ENCODE data around the gene AFTPH.

Gene AFTPH

DNA sequence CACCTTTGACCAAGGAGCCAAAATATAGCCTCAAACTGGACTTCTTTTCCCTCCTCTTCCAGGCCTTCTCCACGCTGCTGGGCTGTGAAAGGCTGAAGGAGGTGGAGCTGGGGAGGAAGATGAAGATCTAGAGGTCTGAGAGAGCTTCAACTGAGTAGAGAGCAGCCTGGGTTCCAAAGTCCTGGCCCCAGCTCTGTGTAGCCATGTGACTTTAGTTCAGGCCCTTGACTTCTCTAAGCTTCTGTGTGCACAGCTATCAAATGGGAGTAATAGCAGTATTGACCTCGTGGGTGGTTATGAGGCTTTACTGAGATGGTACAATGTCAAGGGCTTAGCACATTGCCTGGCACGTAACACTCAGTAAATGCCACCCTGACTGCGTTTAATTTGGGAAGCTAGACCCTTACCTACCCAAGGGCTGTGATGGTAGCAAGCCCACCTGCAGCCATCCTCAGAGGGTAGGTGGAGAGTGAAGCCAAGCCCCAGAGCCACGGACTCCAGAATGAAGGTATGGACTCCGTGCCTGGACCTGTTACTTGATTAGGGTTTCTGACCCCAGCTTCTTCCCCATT is 91.2 kb downstream of the AFTPH start:
- no peak for DNase-seq

DNA sequence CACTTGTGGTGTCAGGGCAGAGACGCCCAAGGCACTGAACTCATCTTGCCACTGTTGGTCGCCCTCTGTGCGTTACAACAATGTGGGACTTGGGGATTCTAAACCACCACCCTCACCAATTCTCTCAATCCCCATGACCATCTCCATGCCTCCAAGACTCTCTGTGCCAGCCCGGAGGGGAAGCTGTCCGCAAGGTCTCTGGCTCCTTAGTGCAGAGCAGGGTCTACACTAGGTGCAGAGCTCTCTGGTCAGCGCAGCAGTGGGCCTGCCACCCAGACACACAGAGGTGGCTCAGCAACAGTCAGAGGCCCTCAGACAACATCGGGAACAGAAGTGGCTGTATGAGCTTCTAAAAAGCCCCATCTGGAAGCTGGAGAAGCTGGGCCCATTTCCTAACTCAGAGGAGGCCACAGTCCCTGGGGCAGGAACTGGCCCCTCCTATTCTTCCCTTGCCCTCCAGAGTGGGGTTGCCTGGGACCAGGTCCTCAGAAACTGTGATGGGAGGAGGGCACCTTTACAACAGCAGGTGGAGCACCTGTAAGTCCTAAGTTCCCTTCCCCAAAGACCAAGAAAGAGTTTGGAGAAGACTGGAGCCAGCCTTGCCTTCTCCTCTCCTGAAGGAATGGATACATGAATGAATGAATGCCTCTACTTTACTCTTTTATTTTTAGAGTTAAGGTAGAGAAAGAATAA is 91.9 kb downstream of the AFTPH start:
- no peak for DNase-seq

DNA sequence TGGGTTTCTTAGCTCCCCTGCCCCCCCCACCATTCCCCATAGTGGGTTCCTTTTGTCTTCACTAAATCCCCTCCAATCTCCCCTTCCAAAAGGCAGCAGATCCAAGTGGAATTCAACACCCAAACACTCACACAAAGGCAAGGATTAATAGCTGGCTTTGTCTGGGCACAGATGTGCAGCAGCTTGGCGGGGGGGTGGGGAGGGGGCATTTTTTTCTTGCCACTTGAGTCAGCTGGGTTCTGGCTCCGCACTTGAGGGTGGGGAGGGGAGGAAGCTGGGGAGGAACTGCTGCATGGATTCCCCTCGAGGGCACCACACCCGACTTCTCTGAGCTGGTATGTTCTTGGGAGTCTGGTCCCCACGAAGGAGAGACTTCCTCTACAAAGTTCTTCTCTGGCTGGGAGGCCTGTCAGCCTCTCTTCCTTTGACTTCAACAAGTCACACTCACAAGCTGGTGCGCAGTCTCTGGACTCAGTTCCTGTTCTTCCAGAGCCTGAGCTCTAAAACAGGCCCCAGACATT is 93.6 kb downstream of the AFTPH start:
- DNase-seq = no peak

DNA sequence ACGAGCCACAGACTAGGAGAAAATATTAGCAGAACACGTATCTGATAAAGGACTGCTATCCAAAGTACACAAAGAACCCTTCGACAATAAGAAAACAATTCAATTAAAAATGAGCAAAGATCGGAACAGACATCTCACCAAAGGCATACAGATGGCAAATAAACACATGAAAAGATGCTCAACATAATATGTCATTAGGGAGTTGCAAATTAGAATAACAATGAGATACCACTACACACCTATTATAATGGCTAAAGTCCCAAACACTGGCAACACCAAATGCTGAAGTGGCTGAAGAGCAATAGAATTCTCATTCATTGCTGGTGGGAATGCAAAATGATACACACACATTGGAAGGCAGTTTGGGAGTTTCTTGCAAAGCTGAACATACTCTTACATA is 96.5 kb downstream of the AFTPH start:
- DNase-seq = no peak

DNA sequence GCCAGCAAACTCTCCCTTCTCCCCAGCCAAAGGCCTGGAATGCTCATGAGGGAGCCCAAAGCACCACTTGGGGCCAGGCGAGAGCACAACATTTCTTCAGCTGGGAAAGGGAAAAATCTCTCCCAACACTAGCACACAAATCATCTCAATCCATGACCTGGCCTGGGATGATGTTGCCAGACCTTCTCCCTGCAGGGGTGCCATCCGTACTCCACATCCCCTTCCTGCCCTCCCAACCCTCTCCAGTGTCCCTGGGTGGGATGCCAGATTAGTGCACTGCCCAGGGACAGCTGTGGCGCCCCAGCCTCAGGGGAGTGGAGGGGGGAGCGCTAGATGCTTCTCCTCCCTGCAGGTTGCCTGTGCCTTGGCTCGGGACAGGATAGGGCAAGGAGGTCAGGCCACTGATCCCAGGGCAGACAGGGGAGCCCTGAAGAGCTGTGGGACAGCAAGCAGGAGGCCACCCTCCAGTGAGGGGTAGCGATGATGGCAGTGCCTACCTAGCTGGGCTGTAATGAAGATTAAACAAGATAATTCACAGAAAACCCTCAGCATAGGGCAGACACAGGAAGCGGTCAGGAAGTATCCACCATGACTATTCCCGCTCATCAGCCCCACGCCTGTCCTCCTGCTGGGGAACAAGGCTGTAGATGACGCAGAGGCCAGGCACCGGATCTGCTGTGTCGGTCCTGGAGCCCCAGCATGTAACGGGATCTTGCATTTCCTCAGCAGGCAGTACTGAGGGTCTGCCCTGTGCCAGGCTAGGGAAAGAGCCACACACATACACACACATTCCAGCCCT is 98.5 kb downstream of the AFTPH start:
- DNase-seq = no peak

DNA sequence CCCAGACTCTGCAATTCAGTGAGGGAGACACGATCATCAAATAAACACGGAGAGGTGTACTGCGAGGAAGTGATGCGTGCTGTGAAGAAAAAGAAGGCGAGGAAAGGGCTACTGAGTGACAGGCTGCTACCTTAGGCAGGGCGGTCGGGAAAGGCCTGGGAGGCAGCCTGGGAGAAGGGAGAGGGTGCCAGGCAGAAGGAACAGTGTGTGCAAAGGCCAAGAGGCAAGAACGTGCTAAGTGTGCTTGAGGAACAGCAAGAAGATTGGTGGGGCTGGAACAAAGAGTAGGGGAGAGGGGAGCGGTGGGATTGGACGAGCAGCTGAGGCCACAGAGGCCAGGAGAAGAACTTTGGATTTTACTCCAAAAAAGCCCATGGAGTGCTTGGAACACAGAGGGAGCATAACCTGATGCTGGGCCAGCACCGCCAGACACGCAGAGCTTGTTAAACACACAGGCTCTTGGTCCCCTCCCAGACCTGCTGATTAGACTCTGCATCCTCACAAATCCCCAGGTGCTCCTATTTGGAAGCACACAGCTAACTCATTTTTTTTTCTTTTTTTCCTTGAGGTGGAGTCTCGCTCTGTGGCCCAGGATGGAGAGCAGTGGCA is 99.2 kb downstream of the AFTPH start:
- no peak for DNase-seq

DNA sequence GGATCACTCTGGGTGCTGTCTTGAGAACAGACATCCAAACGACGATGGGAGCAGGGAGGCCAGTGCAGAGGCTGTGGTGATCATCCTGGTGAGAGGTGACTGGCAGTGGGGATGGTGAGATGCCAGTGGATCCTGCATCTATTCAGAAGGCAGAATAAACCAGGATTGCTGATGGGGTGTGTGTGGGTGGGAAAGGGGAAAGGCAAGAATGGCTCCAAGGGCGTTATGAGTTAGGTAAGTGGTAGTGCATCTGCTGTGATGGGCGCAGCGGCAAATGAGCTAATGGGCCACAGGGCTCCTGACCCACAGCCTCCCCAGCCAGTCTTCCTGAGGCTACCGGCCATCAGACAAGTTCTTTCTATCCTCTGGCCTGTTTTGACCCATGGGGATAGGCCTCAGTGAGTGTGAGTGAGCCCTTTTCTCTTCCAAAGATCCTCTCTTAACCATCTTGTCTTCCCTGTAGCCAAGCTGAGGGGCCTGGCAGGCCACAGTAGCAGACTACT is 100.0 kb downstream of the AFTPH start:
- no peak for DNase-seq

DNA sequence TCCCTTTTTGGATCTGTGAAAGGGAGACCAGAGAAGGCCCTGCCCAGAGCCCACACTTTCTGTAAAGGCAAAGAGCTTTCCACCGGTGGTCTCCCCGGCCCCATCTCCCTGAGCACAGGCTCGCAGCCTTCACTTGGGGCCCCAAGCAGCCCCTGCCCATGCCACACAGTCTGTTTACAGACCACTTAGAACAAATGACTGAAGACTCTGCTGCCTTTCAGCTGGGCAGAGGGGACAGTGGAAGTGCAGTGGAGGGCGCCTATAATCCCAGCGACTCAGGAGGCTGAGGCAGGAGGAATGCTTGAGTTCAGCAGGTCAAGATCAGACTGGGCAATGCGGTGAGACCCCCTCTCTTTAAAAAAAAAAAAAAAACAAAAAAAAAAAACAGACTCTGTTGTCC is 100.7 kb downstream of the AFTPH start:
- no peak for DNase-seq

DNA sequence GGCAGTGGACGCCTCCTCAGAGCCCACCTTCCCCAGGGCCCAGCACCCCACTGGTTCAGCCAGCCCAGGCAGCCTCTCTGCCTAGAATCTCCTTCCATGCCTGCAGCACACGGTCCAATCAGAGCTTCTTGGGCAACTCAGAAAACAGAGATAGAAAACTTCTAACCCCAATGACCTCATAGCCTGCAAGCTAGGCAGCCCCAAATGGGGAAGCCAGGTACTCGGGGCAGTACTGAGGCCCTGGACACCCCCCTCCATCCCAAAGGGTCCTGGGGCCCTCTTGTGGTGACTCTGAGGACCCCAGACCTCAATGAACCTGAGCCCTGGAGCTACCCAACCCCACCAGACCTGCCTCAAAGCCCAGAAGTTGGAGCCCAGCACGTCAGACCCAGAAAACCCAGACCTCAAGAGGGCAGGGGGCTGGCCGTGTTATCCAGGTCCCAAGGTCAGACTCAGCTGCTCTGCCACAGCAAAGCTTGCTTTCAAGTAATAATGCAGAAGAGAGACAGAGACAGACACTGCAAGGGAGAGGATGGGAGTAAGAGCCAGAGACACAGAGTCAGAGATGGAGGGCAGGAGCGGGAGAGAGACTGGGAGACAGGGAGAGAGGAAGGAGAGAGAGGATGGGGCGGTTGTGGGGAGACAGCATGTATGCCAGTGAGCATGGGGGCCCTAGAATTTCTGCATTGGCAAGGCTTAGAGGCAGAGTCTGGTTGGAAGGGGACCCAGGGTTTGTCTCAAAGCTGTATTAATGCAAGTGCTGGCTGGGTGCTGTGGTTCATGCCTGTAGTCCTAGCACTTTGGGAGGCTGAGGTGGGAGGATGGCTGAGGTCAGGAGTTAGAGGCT is 101.4 kb downstream of the AFTPH start:
- DNase-seq = no peak

DNA sequence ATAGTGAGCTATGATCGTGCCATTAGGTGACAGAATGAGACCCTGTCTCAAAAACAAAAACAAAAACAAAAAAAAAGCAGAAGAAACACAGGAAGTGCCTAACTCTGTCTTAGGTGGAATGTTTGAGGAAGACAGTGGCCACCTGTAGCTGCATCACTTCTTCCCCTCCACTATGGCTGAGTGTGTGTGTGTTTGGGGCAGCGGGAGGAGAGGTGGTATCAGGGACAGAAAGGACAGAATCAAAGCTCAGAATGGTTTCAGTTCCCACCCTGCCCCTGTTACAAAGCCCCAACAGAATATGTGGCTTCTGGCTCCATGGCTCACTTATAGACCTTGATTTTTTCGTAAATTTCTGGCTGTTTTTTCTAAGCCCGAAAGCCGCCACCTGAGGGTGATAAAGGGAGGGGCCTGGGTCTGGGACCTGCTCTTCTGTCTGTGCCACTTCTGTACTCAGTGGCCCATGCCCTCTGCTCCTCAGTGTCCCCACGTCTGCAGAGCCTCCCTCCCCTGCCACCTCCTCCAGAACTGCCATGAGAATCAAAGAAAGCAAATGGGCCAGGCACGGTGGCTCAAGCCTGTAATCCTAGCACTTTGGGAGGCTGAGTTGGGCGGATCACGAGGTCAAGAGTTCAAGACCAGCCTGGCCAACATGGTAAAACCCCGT is 102.2 kb downstream of the AFTPH start:
- DNase-seq = no peak

DNA sequence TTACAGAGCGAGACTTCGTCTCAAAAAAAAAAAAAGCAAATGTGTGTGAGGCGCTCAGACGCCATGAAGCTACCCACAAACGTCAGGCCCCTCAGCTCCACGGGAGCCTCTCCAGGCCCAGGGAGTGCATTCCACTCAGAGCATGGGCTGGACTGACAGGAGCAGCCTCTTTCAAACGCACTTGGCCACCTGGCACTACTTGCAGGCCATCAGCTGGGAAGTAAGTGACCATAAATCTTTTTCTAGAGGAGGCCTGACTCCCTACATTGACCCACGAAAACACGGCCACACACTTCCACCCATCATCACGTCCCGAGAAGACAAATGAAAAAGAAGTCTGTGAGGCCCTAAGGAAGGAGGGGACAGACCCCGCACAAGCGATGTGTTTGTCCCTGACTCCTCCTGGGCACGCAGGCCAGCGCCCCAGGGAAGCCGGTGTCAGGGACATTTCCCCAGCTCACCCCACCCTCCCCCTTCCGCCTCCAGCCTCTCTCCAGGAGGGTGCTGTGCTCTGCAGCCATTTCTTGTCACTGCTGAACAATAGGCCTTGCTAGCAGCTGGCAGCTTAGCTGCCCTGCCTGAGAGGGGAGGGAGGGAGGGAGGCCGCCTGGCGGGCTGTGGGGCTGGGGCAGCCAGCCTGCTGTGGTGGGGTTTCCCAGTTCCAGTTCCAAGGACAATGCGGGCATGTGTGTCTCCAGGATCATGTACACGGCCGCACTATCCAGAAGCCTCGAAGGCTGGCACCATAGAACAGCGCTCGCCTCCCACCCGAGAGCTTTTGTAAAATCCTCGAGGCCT is 103.0 kb downstream of the AFTPH start:
- DNase-seq = no peak

DNA sequence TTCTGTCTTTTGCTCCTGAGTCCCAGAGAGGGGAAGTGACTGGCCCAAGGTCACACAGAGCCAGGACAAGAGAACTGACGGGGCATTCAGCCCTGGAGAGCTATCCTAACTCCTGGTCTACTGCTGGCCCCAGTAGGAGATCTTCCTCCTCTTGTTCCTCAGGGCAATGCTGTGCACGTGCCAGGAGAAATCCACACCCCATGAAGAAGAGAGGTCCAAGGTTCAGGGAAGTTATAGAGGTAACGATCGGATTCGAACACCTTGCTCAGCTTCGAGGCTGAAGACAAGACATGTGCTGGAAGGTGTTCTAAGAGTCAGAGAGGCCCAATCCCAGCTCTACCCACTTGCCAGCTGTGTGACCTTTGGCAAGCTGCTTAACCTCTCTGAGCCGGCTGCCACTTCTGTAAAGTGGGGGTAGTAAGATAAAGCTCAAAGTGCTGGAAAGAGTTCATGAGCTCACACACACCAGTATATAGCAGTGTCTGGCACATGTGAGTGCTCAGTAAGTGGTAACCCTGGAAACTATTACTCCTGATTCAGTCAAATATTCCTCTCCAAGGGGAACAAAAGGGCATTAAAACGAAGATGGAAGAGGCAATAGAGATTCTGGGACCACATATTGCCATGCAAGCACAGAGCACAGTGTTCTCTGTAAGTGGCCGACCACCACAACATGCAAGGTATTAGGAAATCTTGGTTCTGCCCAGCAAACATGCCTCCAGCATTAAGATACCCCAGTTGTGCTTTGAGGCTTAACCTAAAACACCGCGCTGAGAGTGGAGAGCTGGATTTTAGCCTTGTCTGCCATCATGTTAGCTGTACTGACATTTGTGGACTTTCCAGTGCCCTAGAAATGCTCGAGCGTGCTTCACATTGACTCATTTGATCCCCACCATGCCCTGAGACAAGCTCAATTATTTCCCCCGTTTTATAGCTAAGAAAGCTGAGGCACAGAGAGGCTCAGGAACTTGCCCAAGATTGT is 104.0 kb downstream of the AFTPH start:
- DNase-seq = no peak

DNA sequence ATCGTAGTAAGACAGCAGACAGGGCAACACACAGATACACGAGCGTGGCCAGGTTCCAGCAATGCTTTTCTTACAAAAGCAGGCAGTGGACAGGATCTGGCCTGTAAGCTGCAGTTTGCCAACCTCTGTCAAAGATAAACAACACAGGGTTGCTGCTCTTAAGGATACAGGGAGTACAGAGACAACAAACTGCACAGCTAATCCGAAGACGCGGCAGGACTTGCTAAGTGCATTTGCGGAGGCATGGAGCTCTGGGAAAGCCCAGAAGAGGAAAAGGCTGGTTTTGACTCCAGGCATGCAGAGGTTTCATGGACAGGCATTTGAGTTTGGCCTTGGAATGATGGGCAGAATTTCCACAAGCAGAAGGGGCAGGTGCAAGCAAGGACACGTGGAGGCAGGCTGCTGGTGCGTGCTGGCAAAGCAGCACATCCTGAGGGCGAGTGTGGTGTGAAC is 105.2 kb downstream of the AFTPH start:
- DNase-seq = no peak

DNA sequence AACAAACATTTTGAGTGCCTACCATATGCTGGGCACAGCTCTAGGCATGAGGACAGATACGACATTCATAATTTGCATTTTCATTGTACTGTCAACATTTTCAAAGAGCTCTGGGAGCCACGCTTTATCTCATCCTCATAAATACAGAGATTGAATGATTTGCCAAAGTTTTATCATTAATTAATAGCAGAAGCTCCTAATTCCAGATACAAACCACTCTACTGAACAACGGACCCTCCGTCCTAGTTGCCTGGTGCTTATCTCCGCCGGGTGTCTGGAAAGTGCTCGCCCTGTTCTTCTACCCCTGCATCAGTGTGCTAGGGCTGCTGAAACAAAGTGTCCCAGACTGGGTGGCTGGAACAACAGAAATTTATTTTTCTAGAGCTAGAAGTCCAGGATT is 105.7 kb downstream of the AFTPH start:
- no peak for DNase-seq

DNA sequence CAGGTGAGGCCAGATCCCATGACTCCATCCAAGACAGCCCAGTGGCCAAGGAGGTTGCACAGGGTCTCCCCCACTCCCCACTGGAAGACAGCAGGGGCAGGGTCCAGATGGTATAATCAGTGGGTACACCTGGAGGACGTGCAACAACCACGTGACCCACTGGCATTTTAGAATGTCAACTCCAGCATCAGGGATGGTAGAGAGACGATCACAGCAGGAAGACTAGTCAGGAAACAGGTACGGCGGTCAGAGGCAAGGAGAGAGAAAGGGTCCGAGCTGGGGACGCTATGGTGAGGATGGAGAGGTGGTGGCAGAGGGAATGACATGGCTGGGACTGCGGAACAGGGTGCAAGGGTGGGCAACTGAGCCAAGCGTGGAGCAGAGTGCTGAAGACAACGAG is 106.6 kb downstream of the AFTPH start:
- DNase-seq = no peak

DNA sequence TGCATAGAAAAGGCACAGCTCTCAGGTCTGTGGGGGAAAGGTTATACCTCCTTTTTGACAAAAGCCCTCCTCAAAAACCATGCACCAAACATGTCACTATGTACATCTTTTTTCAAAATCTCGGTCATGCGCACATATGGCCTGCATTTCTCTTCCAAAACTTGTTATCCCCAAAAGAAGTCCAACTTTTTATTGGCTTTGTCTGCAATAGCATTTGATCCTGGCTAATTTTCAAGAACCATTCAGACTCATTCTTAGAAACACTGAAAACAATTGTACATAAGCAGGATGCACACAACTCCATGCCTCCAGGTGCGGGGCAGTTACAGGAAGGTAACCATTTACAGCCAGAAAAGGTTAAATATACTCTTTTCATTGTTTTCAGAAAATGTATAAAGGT is 107.6 kb downstream of the AFTPH start:
- no peak for DNase-seq

DNA sequence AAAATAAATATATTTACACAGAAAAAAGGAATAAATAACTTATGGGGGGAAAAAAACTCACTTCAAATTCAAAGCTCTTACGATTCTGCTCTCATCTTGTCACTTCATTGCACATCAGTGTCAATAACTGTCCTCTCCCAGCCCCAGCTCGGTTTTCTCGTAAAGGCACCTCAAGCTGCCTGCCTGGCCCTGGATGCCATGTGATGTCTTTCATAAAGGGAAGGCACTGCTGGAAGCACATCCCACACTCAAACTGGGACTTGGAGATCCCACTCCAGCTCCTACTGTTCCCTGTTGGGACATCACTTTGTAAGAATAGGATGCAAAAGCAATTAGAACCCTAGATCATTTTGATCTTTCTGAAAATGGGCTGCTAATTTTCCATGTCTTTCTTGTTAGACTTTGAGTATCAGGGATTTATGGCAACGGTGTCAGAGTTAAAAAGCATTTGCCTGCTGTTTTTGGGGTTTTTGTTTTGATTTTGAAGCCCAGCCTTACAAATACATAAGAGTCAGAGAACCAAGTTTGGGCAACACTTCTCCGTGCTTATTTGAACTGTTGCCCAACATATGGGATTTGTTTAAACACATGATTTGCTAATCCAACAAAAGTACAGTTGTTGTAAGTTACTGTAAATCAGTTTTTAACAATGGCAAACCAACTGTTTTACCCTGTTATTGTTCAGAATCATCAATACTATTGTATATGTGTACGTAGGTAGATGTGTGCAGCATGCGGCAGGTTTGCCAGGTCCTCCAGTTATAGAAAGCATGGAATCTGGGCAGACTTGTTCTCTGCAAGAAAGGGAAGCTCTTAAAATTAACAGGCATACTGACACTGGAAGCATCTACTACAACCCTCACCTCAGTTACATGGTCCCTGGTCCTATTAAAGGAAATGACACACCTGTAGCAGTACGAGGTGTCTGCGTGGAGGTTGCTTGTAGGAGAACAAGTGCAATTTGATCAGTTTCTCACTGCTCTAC is 109.0 kb downstream of the AFTPH start:
- DNase-seq = no peak
